ENCODE results near the gene THAP7.

DNA sequence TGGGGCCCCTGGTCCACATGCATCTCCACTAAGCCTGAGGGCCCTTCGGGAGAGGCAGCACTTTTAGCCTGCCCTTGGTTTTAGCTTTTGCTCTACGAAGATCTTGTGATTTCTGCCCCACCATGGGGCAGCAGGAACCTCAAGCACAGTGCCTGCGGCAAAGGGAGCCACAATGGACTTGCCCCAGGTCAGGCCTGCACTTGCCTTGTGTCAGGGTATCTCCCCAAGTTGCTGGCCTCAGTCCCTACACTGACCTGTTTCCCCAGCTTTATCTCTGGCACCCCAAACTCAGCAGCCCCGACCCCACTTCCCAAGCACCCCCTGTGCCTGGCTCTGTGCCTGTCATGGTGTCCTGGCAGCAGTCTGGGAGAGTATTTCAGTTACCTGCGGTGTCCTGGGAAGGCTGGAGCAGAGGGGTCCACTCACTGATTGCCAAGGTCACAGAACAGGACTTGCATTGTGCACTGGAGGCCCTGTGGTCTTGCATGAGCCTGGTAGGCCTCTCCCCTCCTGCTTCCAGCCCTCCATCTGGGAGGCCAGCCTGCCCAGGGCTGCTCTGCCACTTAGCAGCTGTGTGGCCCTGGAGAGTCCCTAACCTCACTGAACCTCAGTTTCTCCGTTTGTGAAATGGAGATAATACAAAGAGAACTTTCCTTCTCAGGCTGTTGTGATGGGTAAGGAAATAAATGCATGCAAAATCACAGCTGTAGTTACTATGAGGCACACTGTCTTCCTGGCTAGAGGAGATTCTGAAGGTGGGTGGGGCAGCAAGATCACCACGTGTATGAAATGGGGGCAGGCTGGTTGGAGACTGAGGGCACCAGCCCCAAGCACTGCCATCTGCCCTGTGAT, 38.5 kb downstream of the THAP7 start:
- TF ChIP-seq EP300 (IDR thresholded peaks at IDR 0.05), result no peak
- no peak for TF ChIP-seq CTCF (IDR thresholded peaks at IDR 0.05)
- TF ChIP-seq POLR2A (IDR thresholded peaks at IDR 0.05; ENCODE audit: low read depth), result no peak
- TF ChIP-seq POLR2AphosphoS5 (IDR thresholded peaks at IDR 0.05), result no peak

All from esophagus muscularis mucosa (tissue), 4 donors.